HG03060 (cell line): Measurements from ENCODE around the gene TAMALIN.

Experiments used
- ATAC-seq: cut with Tn5 transposase; IDR thresholded peaks from one replicate; pipeline ENCODE4 v1.9.1; 2021; ENCODE audit warnings: low read depth, moderate number of reproducible peaks; ENCODE audit not compliant: unreplicated experiment

Gene TAMALIN

GRCh38 chr12:52052468-52053186 lies 45.9 kb downstream of the TAMALIN start:
- no peak for ATAC-seq

- ATAC-seq, result no peak
Measured at GRCh38 chr12:52053536-52054209, 46.9 kb downstream of the TAMALIN start.

- ATAC-seq, result no peak
Measured at GRCh38 chr12:52054231-52054832, 47.6 kb downstream of the TAMALIN start.

GRCh38 chr12:52054833-52055730 lies 48.3 kb downstream of the TAMALIN start:
- no peak for ATAC-seq

GRCh38 chr12:52055731-52056711 lies 49.3 kb downstream of the TAMALIN start:
- ATAC-seq, result no peak

GRCh38 chr12:52056801-52057637 lies 50.3 kb downstream of the TAMALIN start:
- ATAC-seq, result no peak

- ATAC-seq, result no peak
Measured at GRCh38 chr12:52057638-52058576, 51.2 kb downstream of the TAMALIN start.

GRCh38 chr12:52058631-52059361 lies 52.0 kb downstream of the TAMALIN start:
- no peak for ATAC-seq

- ATAC-seq, result no peak
Measured at GRCh38 chr12:52059582-52060497, 53.1 kb downstream of the TAMALIN start.

- ATAC-seq, result no peak
Measured at GRCh38 chr12:52060498-52061177, 53.9 kb downstream of the TAMALIN start.

GRCh38 chr12:52061470-52062166 lies 54.9 kb downstream of the TAMALIN start:
- ATAC-seq, result no peak

- no peak for ATAC-seq
Measured at GRCh38 chr12:52062167-52063081, 55.7 kb downstream of the TAMALIN start.

- no peak for ATAC-seq
Measured at GRCh38 chr12:52063082-52063924, 56.6 kb downstream of the TAMALIN start.
